SH-SY5Y (cell line): ENCODE data around the gene RAP1GAP2.

Source experiments
- GATA2 ChIP-seq: IDR thresholded peaks from 2 replicates; pipeline ENCODE4 v1.6.1; 2011; ENCODE audit warnings: mild to moderate bottlenecking, low read depth, low read length
- GATA3 ChIP-seq: IDR thresholded peaks from 2 replicates; pipeline ENCODE4 v1.6.1; 2011; ENCODE audit warnings: low read depth, mild to moderate bottlenecking, low read length, moderate library complexity

DNA sequence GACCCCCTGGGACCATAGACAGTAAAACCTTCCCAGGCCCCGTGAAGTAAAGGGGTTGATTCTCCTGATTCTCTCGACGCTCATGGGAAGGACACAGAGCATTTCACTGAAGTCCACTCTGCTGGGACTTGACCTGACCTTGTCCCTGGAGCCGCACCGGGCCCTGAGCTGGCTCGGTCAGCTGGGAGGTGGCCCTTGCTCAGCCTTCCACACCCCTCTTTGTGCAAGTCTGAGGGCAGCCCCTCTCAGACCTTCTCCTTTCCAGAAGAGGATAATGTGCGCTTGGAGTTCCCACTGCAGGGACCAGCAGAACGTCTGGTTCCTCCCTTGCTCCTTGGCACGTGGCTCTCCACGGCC, 115.5 kb downstream of the RAP1GAP2 start:
- TF ChIP-seq GATA2, result no peak
- no peak for TF ChIP-seq GATA3
